GM19395 (cell line): ENCODE measurements around the gene SYPL2.
A peak's percentile ranks its signal among the peaks of the same experiment; 100 is the strongest.
"Not testable (repeated sequence)": the region's sequence is repeated elsewhere in the genome, so short reads cannot be mapped to it uniquely, and the experiment has no call there.

Source experiments
- ATAC-seq: cut with Tn5 transposase; IDR thresholded peaks from one replicate; pipeline ENCODE4 v1.9.1; 2021; ENCODE audit warnings: mild to moderate bottlenecking, moderate library complexity; ENCODE audit not compliant: unreplicated experiment

SYPL2 gene

GRCh38 chr1:109466452-109467300 is at the start of gene SYPL2:
Gene SYPL2, plus strand, starts transcription at chr1:109466546. Its CDS starts 298 bp downstream, at chr1:109466844.
- no peak for ATAC-seq

GRCh38 chr1:109423498-109423897 is 42.8 kb upstream of the SYPL2 start:
- no peak for ATAC-seq

GRCh38 chr1:109425391-109426280 is 40.7 kb upstream of the SYPL2 start:
- ATAC-seq = peak; percentile 29

GRCh38 chr1:109426281-109427170 is 39.8 kb upstream of the SYPL2 start, which contains the start of gene PSMA5:
Gene PSMA5, minus strand, starts transcription at chr1:109426448. Its CDS starts 118 bp downstream, at chr1:109426330.
- ATAC-seq = peak; percentile 97

- no peak for ATAC-seq
These were observed 39.2 kb upstream of the SYPL2 start for GRCh38 chr1:109427171-109427467.

- ATAC-seq = no peak
These were observed 34.0 kb upstream of the SYPL2 start for GRCh38 chr1:109432336-109432735.

GRCh38 chr1:109433322-109433721 is 33.0 kb upstream of the SYPL2 start:
- no peak for ATAC-seq

GRCh38 chr1:109434484-109434883 is 31.9 kb upstream of the SYPL2 start:
- ATAC-seq = no peak

- ATAC-seq = no peak
These were observed 27.5 kb upstream of the SYPL2 start for GRCh38 chr1:109438798-109439297.

GRCh38 chr1:109441069-109441468 is 25.3 kb upstream of the SYPL2 start:
- ATAC-seq = no peak

- ATAC-seq = no peak
These were observed 22.9 kb upstream of the SYPL2 start for GRCh38 chr1:109443476-109443875.

- no peak for ATAC-seq
These were observed 22.0 kb upstream of the SYPL2 start for GRCh38 chr1:109444346-109444745.

- not testable (repeated sequence) for ATAC-seq
These were observed 20.2 kb upstream of the SYPL2 start for GRCh38 chr1:109445949-109446695.

GRCh38 chr1:109447524-109447923 is 18.8 kb upstream of the SYPL2 start:
- no peak for ATAC-seq

- no peak for ATAC-seq
These were observed 11.7 kb upstream of the SYPL2 start for GRCh38 chr1:109454497-109455133.

GRCh38 chr1:109457819-109458218 is 8.5 kb upstream of the SYPL2 start:
- no peak for ATAC-seq

- ATAC-seq = no peak
These were observed 258 bp upstream of the SYPL2 start for GRCh38 chr1:109466125-109466451.

GRCh38 chr1:109467301-109467777 is 993 bp downstream of the SYPL2 start:
- ATAC-seq = no peak

GRCh38 chr1:109468061-109468460 is 1.7 kb downstream of the SYPL2 start:
- ATAC-seq = no peak
